Mesendoderm (in vitro differentiated cells): ENCODE data around the gene KRTAP10-2.

Experiments used
- DNase-seq: peaks from one replicate; pipeline ENCODE4 v3.0.0; 2013
- H2AK5ac ChIP-seq: 2 replicates; pipeline ENCODE4 v1.6.1; 2013; ENCODE audit warnings: low read length, inconsistent platforms
- H2BK120ac ChIP-seq: 2 replicates; pipeline ENCODE4 v1.6.1; 2013; ENCODE audit warnings: low read depth, mild to moderate bottlenecking, low read length, moderate library complexity, mixed read lengths
- H2BK15ac ChIP-seq: replicated peaks from 2 replicates; pipeline ENCODE4 v1.6.1; 2013; ENCODE audit warnings: low read depth, mild to moderate bottlenecking, moderate library complexity
- H2BK5ac ChIP-seq: 2 replicates; pipeline ENCODE4 v1.6.1; 2013; ENCODE audit warnings: low read length, inconsistent platforms
- H3K18ac ChIP-seq: 2 replicates; pipeline ENCODE4 v1.6.1; 2013; ENCODE audit warnings: mild to moderate bottlenecking, low read length, mixed read lengths
- H3K23ac ChIP-seq: one replicate; pipeline ENCODE4 v1.6.1; 2013; ENCODE audit warnings: low read length
- H3K27ac ChIP-seq: 2 replicates; pipeline ENCODE4 v1.5.1; 2013; ENCODE audit warnings: low read depth, mild to moderate bottlenecking, inconsistent platforms, low read length, moderate library complexity
- H3K27me3 ChIP-seq: 2 replicates; pipeline ENCODE4 v1.6.1; 2013; ENCODE audit warnings: low read length, control low read depth, mild to moderate bottlenecking, inconsistent platforms; ENCODE audit not compliant: insufficient read depth, poor library complexity
- H3K36me3 ChIP-seq: 2 replicates; pipeline ENCODE4 v1.6.1; 2013; ENCODE audit warnings: low read length, inconsistent platforms; ENCODE audit not compliant: control insufficient read depth, insufficient read depth
- H3K4ac ChIP-seq: one replicate; pipeline ENCODE4 v1.6.1; 2013; ENCODE audit warnings: low read depth, mild to moderate bottlenecking, low read length, moderate library complexity
- H3K4me1 ChIP-seq: 2 replicates; pipeline ENCODE4 v1.6.1; 2013; ENCODE audit warnings: low read depth, low read length, inconsistent platforms; ENCODE audit not compliant: control insufficient read depth
- H3K4me2 ChIP-seq: 2 replicates; pipeline ENCODE4 v1.6.1; 2013; ENCODE audit warnings: low read length
- H3K4me3 ChIP-seq: 2 replicates; pipeline ENCODE4 v1.5.1; 2013; ENCODE audit warnings: mild to moderate bottlenecking, low read length
- H3K56ac ChIP-seq: one replicate; pipeline ENCODE4 v1.6.1; 2013; ENCODE audit warnings: low read length
- H3K79me1 ChIP-seq: 2 replicates; pipeline ENCODE4 v1.6.1; 2013; ENCODE audit warnings: low read length, inconsistent platforms
- H3K79me2 ChIP-seq: 2 replicates; pipeline ENCODE4 v1.6.1; 2013; ENCODE audit warnings: mild to moderate bottlenecking, low read length; ENCODE audit not compliant: control insufficient read depth, insufficient read depth
- H3K9ac ChIP-seq: 2 replicates; pipeline ENCODE4 v1.6.1; 2013; ENCODE audit warnings: low read length, inconsistent platforms
- H4K5ac ChIP-seq: one replicate; pipeline ENCODE4 v1.6.1; 2013; ENCODE audit warnings: low read length
- H4K8ac ChIP-seq: one replicate; pipeline ENCODE4 v1.6.1; 2013; ENCODE audit warnings: low read depth, mild to moderate bottlenecking, control low read depth, low read length, moderate library complexity
- WGBS: extraction: QIAGEN DNeasy Blood & Tissue Kit; methylation state at CpG from one replicate; pipeline ENCODE4 v1.1.7; 2013; ENCODE audit warnings: low lambda C conversion rate, missing lambda C conversion rate; ENCODE audit not compliant: insufficient coverage; ENCODE audit errors: extremely low coverage; 5-methylcytosine and 5-hydroxymethylcytosine counted together

Gene KRTAP10-2

DNA sequence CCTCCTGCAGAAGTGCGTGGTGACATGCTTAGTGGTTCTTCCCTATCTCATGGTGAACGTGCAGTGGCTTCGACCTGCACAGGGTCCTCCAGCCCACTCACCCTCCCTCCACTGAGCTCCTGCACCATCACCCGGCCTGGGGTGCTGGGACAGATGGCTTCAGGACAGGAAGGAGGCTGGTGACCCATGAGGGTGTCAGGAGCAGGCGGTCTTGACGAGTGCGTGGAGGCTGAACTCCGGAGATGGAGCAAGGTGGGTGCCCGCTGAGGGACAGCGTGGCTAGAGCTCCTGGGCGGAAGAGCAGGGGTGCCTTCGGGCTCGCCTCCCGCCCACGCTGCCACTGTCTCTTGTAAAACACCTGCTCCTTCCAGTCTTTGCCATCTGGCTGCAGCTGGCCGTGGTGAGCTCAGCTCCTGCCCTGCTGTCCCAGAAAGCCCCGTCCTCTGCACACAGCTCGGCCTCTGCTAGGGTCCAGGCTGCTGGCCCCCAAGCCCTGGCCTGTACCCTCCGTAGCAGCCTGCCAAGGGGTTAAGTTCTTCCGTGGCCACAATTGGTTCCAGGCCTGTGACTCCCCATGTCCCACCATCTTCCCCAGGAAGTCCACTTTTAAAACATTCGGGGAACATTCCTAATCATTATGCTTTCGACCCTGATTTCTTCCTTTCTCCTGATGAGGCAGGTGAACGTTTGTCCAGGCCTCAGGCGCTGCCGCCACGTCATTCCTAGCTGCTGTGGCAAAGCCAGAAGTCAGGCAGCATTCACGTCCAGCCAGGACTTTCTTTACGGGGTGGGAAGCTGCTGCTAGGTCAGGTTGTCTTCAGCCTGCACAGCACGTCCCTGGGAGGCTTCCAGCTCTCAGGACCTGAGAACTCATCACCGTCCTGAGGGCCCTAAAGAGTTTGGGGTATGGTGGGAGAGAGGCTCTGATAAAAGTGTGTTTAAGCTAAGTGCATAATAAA, 19.4 kb downstream of the KRTAP10-2 start:
- H3K4me1 ChIP-seq: no peaks in the 10 kb centered on the region
- H3K4me3 ChIP-seq: no peak overlapping the region
- H3K27me3 ChIP-seq: no peaks in the 10 kb centered on the region
- H3K79me2 ChIP-seq: no peaks in the 10 kb centered on the region
- no peak overlapping the region for H4K8ac ChIP-seq
- no peaks in the 10 kb centered on the region for H3K36me3 ChIP-seq
- H3K4me2 ChIP-seq: no peak overlapping the region
- no peak for DNase-seq
- no peak overlapping the region for H3K56ac ChIP-seq
- no peak overlapping the region for H2BK15ac ChIP-seq
- H4K5ac ChIP-seq: no peak overlapping the region
- no peak overlapping the region for H3K9ac ChIP-seq
- no peak overlapping the region for H3K27ac ChIP-seq
- H3K23ac ChIP-seq: no peak overlapping the region
- H3K79me1 ChIP-seq: no peaks in the 10 kb centered on the region
- H2BK5ac ChIP-seq: no peak overlapping the region
- no peak overlapping the region for H2AK5ac ChIP-seq
- no peak overlapping the region for H2BK120ac ChIP-seq
- no CpG with 5 or more reads among the region's 30 CpGs for WGBS
- no peak overlapping the region for H3K4ac ChIP-seq
- H3K18ac ChIP-seq: no peak overlapping the region

DNA sequence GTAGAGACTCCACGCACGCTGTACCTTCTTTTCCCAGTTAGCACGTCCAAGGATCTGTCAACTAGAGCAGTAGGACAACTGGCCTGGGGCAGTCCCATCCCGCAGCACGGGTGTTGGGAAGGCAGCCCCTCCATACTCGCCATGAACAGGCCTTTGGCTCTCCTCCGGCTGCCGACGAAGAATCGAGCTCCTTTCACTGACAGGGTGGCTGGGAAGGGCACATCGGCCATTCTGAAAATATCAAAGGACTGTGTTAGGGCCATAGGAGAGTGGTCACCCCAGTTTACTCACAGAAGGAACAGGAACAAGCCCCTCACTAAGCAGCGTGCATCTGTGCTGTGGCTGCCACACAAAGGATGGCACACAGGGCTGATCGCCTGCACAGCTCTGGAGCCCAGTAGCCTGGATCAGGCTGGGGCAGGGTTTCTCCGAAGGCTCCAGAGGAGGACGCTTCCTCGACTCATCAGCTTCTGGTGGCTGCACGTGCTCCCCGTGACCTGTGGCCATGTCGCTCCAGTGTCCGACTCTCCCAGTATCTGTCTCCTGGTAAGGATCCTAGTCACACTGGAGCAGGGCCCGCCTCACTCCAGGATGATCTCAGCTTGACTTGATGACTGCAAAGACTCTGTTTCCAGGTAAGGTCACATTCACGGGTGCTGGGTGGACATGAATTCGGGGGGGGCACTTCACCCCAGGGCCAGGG, 20.3 kb downstream of the KRTAP10-2 start:
- Histone ChIP-seq H2BK15ac (no peak overlapping the region), H2BK120ac (no peak overlapping the region), H3K4me1 (no peaks in the 10 kb centered on the region), H3K27ac (no peak overlapping the region), H3K36me3 (no peaks in the 10 kb centered on the region), H4K8ac (no peak overlapping the region), H2BK5ac (no peak overlapping the region), H2AK5ac (no peak overlapping the region), H4K5ac (no peak overlapping the region), H3K4me2 (no peak overlapping the region), H3K9ac (no peak overlapping the region), H3K79me2 (no peaks in the 10 kb centered on the region), H3K4ac (no peak overlapping the region), H3K27me3 (no peaks in the 10 kb centered on the region), H3K4me3 (no peak overlapping the region), H3K56ac (no peak overlapping the region), H3K18ac (no peak overlapping the region), H3K79me1 (no peaks in the 10 kb centered on the region), H3K23ac (no peak overlapping the region)
- no CpG with 5 or more reads among the region's 23 CpGs for WGBS
- no peak for DNase-seq

DNA sequence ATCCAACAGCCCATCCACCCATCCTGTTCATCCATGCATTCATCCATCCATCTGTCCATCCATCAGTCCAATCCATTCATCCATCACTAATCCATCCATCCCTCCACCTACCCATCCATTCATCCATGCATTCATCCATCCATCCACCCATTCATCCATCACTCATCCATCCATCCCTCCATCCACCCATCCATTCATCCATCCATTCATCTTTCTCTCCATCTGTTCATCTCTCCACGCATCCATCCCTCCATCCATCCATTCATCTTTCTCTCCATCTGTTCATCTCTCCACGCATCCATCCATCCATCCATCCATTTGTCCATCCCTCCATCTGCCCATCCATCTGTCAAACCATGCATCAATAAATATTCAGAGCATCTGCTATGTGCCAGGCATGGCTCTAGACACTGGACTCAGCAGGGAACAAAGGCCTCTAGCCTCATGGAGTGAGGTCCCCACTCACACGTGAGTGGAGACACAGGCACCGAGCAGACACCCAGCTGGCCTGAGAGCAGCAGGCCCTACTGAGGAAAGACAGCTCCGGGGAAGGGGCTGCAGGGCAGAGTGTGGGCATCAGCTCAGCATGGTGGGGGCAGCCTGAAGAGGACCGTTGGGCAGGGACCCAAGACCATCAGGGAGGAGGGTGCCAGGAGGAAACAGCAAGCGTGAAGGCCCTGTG, 20.9 kb downstream of the KRTAP10-2 start:
- H3K18ac ChIP-seq: no peak overlapping the region
- no peak overlapping the region for H2BK5ac ChIP-seq
- no peak overlapping the region for H3K4me2 ChIP-seq
- no peak overlapping the region for H3K4ac ChIP-seq
- WGBS: 100% methylated on average over 1 of the region's 7 CpGs
- H3K4me1 ChIP-seq: no peaks in the 10 kb centered on the region
- no peak overlapping the region for H2BK120ac ChIP-seq
- H2AK5ac ChIP-seq: no peak overlapping the region
- H2BK15ac ChIP-seq: no peak overlapping the region
- no peak overlapping the region for H3K27ac ChIP-seq
- H3K23ac ChIP-seq: no peak overlapping the region
- H3K79me1 ChIP-seq: no peaks in the 10 kb centered on the region
- no peak overlapping the region for H3K4me3 ChIP-seq
- no peak overlapping the region for H4K5ac ChIP-seq
- H4K8ac ChIP-seq: no peak overlapping the region
- H3K79me2 ChIP-seq: no peaks in the 10 kb centered on the region
- no peak for DNase-seq
- no peaks in the 10 kb centered on the region for H3K36me3 ChIP-seq
- H3K27me3 ChIP-seq: no peaks in the 10 kb centered on the region
- no peak overlapping the region for H3K56ac ChIP-seq
- H3K9ac ChIP-seq: no peak overlapping the region

DNA sequence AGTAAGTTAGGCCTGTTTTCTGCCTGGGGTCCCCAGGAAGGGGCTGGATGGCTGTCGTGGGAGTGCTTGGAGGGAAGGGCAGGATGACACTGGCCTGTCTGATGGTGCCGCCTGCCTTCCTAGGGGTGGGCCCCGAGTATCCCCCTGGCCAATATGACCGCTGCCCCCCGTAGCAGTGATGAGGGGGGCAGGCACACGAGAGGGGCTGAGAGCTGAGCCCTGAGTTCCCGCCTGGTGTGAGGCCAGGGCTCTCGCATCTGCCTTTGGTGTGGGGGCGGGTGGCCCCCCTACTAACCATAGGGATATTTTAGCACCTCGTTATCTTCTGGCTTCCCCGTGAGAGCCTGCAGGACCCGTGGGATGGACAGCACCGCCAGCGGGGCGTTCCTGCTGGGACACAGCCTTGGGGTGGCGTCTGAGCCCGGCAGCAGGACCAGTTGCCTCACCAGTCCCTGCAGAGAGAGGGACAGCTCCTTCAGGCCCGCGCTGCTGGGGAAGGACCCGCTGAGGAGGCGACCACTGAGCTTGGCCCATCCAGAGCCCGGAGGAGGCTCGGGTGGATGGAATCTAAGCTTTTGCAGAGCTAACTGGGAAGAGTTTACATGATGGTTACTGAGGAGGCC, 21.7 kb downstream of the KRTAP10-2 start:
- H2BK15ac ChIP-seq: no peak overlapping the region
- H3K27ac ChIP-seq: no peak overlapping the region
- no peaks in the 10 kb centered on the region for H3K79me2 ChIP-seq
- no CpG with 5 or more reads among the region's 23 CpGs for WGBS
- H4K5ac ChIP-seq: no peak overlapping the region
- H2AK5ac ChIP-seq: no peak overlapping the region
- no peak overlapping the region for H3K9ac ChIP-seq
- no peaks in the 10 kb centered on the region for H3K79me1 ChIP-seq
- H3K4me1 ChIP-seq: no peaks in the 10 kb centered on the region
- DNase-seq: no peak
- H2BK120ac ChIP-seq: no peak overlapping the region
- no peak overlapping the region for H3K4me3 ChIP-seq
- no peak overlapping the region for H3K23ac ChIP-seq
- H3K27me3 ChIP-seq: no peaks in the 10 kb centered on the region
- H2BK5ac ChIP-seq: no peak overlapping the region
- H3K4ac ChIP-seq: no peak overlapping the region
- H3K18ac ChIP-seq: no peak overlapping the region
- no peaks in the 10 kb centered on the region for H3K36me3 ChIP-seq
- H4K8ac ChIP-seq: no peak overlapping the region
- no peak overlapping the region for H3K4me2 ChIP-seq
- H3K56ac ChIP-seq: no peak overlapping the region

DNA sequence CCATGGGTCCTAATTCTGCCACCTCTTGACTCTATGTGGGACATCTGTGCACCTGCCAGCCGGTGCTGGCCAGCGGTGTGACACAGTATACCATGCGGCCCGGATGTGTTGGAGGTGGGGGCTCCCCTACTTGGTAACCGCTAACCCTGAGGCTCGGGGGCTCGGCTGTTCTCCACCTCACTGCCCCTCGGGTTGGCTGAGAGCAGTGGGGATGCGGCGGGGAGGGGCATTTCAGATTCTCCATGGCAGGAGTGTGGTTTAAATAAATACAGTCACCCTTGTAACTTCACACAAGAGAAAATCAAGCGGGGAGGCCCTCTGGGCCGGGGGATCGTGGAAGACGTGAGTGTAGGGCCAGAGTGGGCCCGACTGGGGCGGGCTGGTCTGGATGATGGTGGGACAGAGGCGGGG, 22.3 kb downstream of the KRTAP10-2 start:
- H3K79me2 ChIP-seq: no peaks in the 10 kb centered on the region
- no peak overlapping the region for H2BK120ac ChIP-seq
- no peak overlapping the region for H3K4me3 ChIP-seq
- no peak overlapping the region for H3K9ac ChIP-seq
- H3K27me3 ChIP-seq: no peaks in the 10 kb centered on the region
- no peak overlapping the region for H3K27ac ChIP-seq
- H3K79me1 ChIP-seq: no peaks in the 10 kb centered on the region
- no peak overlapping the region for H3K4me2 ChIP-seq
- no peak overlapping the region for H2AK5ac ChIP-seq
- H3K36me3 ChIP-seq: peaks cover 4% of the 10 kb centered on the region
- no peak for DNase-seq
- H2BK15ac ChIP-seq: no peak overlapping the region
- H4K8ac ChIP-seq: no peak overlapping the region
- H3K4me1 ChIP-seq: no peaks in the 10 kb centered on the region
- H3K18ac ChIP-seq: no peak overlapping the region
- no peak overlapping the region for H3K4ac ChIP-seq
- no peak overlapping the region for H2BK5ac ChIP-seq
- no peak overlapping the region for H4K5ac ChIP-seq
- no peak overlapping the region for H3K23ac ChIP-seq
- no peak overlapping the region for H3K56ac ChIP-seq
- WGBS: no CpG with 5 or more reads among the region's 17 CpGs
